SK-N-MC (cell line): ENCODE measurements around the gene ITPR2.
A peak's percentile ranks its signal among the peaks of the same experiment; 100 is the strongest.

Experiments used
- DNase-seq: peaks from one replicate; pipeline ENCODE4 v3.0.0-alpha.2; 2011; ENCODE audit warnings: low read depth, low spot score
- H3K27ac ChIP-seq: fragments of 200-600 bp; sonication (generic); 2 replicates; pipeline ENCODE4 v1.5.1; 2016; ENCODE audit warnings: mixed run types
- H3K36me3 ChIP-seq: fragments of 200-600 bp; sonication (generic); 2 replicates; pipeline ENCODE4 v1.6.1; 2017; ENCODE audit warnings: antibody characterized with exemption, low read length, mixed read lengths; ENCODE audit not compliant: insufficient read depth
- H3K4me3 ChIP-seq: fragments of 200-600 bp; sonication (generic); 2 replicates; pipeline ENCODE4 v1.5.1; 2016
- H3K9ac ChIP-seq: fragments of 200-600 bp; sonication (generic); 2 replicates; pipeline ENCODE4 v1.8.0; 2017; ENCODE audit warnings: mixed run types, mixed read lengths; ENCODE audit not compliant: insufficient read length
- H3K9me3 ChIP-seq: fragments of 200-600 bp; sonication (generic); 2 replicates; pipeline ENCODE4 v1.6.1; 2017; ENCODE audit warnings: low read depth, mild to moderate bottlenecking, antibody characterized with exemption, low read length, moderate library complexity, mixed read lengths
- EZH2 ChIP-seq: fragments of 200-600 bp; sonication (generic); IDR thresholded peaks from one replicate; pipeline ENCODE4 v1.6.1; 2017; ENCODE audit warnings: antibody characterized with exemption
- FOXP2 ChIP-seq: optimal IDR thresholded peaks from 2 replicates; pipeline ENCODE3; 2011; ENCODE audit warnings: mild to moderate bottlenecking, moderate library complexity; ENCODE audit not compliant: insufficient read depth; ENCODE audit errors: extremely low read length, control extremely low read depth
- POLR2AphosphoS5 ChIP-seq: IDR thresholded peaks from 2 replicates; pipeline ENCODE4 v1.6.1; 2012; ENCODE audit warnings: mild to moderate bottlenecking, low read depth, low read length, borderline replicate concordance

ITPR2 gene

GRCh38 chr12:26661399-26661798 lies 171.6 kb downstream of the ITPR2 start:
- TF ChIP-seq EZH2, result no peak
- TF ChIP-seq FOXP2, result no peak
- no peak for TF ChIP-seq POLR2AphosphoS5
- H3K9ac ChIP-seq, result no peak overlapping the region
- DNase-seq, result no peak
- no peaks in the 10 kb centered on the region for H3K9me3 ChIP-seq
- no peak overlapping the region for H3K27ac ChIP-seq
- no peaks in the 10 kb centered on the region for H3K36me3 ChIP-seq
- no peak overlapping the region for H3K4me3 ChIP-seq

GRCh38 chr12:26659930-26660329 lies 173.1 kb downstream of the ITPR2 start:
- H3K27ac ChIP-seq, result no peak overlapping the region
- H3K4me3 ChIP-seq, result no peak overlapping the region
- H3K36me3 ChIP-seq, result no peaks in the 10 kb centered on the region
- TF ChIP-seq EZH2, result no peak
- TF ChIP-seq POLR2AphosphoS5, result no peak
- TF ChIP-seq FOXP2, result no peak
- no peaks in the 10 kb centered on the region for H3K9me3 ChIP-seq
- no peak overlapping the region for H3K9ac ChIP-seq
- no peak for DNase-seq

DNA sequence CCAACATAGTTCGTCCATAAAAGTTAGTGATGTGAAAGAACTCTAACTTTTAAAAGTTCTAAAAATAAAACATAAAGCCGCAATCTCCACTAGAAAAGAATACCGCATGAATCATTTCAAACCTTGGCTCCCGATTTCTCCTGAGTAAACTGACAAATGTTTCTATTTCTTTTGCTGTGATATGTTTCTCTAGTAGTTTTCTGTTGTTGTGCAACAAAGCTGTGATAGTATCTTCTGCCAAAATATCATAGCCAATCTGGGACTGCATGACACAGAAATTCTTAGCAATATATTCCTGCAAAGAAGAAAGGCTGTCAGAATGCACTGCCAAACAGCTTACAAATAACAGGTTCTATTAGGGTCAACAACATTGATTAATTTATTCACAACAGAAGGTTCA lies 174.0 kb downstream of the ITPR2 start:
- Histone ChIP-seq H3K4me3 (no peak overlapping the region), H3K9me3 (no peaks in the 10 kb centered on the region), H3K9ac (no peak overlapping the region), H3K36me3 (no peaks in the 10 kb centered on the region), H3K27ac (no peak overlapping the region)
- DNase-seq, result no peak
- TF ChIP-seq FOXP2 (no peak), POLR2AphosphoS5 (no peak), EZH2 (no peak)

DNA sequence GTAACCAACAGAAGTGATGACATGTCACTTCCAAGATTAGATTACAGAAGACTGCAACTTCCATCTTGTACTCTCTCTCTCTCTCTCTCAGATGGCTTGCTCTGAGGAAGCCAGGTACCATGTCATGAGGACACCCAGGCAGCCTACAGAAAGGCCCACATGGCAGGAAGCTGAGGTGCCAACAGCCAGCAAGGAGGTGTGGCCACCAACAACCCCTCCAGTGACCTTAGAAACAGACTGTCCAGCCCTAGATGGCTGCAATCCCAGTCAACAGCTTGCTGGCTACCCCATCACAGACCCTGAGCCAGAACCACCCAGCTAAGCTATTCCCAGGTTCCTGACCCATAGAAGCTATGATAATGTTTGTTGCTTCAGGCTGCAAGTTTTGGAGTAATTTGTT lies 178.4 kb downstream of the ITPR2 start:
- no peak overlapping the region for H3K27ac ChIP-seq
- TF ChIP-seq POLR2AphosphoS5 (no peak), EZH2 (no peak), FOXP2 (no peak)
- H3K9ac ChIP-seq, result no peak overlapping the region
- H3K4me3 ChIP-seq, result no peak overlapping the region
- DNase-seq, result no peak
- H3K36me3 ChIP-seq, result no peaks in the 10 kb centered on the region
- no peaks in the 10 kb centered on the region for H3K9me3 ChIP-seq

- H3K9me3 ChIP-seq, result no peaks in the 10 kb centered on the region
- H3K27ac ChIP-seq, result no peak overlapping the region
- H3K36me3 ChIP-seq, result no peaks in the 10 kb centered on the region
- H3K9ac ChIP-seq, result no peak overlapping the region
- no peak for TF ChIP-seq FOXP2
- no peak for TF ChIP-seq EZH2
- TF ChIP-seq POLR2AphosphoS5, result no peak
- peak; percentile 18 for DNase-seq
- no peak overlapping the region for H3K4me3 ChIP-seq
These were observed 181.3 kb downstream of the ITPR2 start for GRCh38 chr12:26651566-26652188.

DNA sequence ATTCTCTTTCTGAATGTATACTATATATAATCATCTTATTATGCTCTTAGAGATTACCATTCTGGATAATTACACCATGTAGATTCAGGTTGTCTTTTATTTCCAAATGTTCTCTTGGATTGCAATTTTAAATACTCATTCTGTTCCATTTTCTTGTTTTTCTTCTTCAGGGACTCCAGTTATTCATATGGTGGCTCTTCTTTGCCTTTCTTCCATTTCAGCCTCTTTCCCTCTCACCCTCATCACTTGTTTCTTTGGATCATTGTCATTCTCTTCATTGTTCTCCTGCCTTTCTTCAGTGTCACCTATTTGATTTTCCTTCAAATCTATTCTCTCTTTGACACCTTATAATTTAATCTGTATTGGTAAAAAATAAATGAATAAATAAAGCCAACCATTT lies 182.0 kb downstream of the ITPR2 start:
- no peak for TF ChIP-seq POLR2AphosphoS5
- no peak for TF ChIP-seq EZH2
- TF ChIP-seq FOXP2, result no peak
- DNase-seq, result no peak
- no peaks in the 10 kb centered on the region for H3K36me3 ChIP-seq
- no peak overlapping the region for H3K27ac ChIP-seq
- no peak overlapping the region for H3K9ac ChIP-seq
- no peaks in the 10 kb centered on the region for H3K9me3 ChIP-seq
- H3K4me3 ChIP-seq, result no peak overlapping the region

DNA sequence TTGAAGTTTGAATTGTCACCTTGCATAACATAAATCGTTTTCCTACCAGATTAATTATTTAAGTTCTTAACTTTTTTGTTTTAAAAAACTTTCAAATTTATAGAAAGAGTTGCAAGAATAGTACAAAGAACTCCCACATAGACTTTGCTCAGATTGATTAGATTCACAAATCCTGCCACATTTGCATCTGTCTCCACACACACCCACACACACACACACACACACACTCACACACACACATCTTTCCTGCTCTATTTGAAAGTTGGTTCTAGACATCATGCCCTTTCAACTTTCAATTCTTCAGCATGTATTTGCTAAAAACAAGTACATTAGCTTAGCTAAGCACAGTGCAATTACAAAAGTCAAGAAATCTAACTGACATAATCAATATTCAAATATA lies 184.0 kb downstream of the ITPR2 start:
- DNase-seq, result no peak
- Histone ChIP-seq H3K9me3 (no peaks in the 10 kb centered on the region), H3K9ac (no peak overlapping the region), H3K4me3 (no peak overlapping the region), H3K36me3 (no peaks in the 10 kb centered on the region), H3K27ac (no peak overlapping the region)
- no peak for TF ChIP-seq FOXP2

DNA sequence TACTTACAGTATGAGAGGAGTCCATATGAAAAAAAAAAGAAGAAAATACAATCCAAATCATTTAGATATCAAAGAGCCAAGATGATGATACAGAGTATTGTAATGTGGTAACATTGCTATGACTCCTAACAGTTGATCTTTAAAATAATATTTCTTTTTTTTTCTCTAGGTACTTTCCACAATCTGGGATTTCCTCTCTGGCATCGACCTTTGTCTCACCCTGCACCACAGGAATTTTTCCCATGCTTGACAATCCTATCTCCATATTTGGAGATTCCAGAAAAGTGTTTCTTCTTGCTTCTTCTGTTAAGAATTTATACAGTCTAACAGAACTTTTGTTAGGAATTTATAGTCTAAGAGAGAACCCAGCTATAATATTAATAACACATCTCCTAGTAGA lies 184.4 kb downstream of the ITPR2 start:
- Histone ChIP-seq H3K9me3 (no peaks in the 10 kb centered on the region), H3K9ac (no peak overlapping the region), H3K4me3 (no peak overlapping the region), H3K36me3 (no peaks in the 10 kb centered on the region), H3K27ac (no peak overlapping the region)
- DNase-seq, result no peak
- TF ChIP-seq POLR2AphosphoS5 (no peak), EZH2 (no peak), FOXP2 (no peak)

GRCh38 chr12:26648066-26648465 lies 184.9 kb downstream of the ITPR2 start:
- no peak overlapping the region for H3K27ac ChIP-seq
- no peak for DNase-seq
- H3K4me3 ChIP-seq, result no peak overlapping the region
- H3K9ac ChIP-seq, result no peak overlapping the region
- no peaks in the 10 kb centered on the region for H3K9me3 ChIP-seq
- H3K36me3 ChIP-seq, result no peaks in the 10 kb centered on the region
- TF ChIP-seq FOXP2, result no peak
- no peak for TF ChIP-seq POLR2AphosphoS5
- TF ChIP-seq EZH2, result no peak
